Uterus (tissue), 2 donors: ENCODE data around the gene MYOT.

Experiments used
- POLR2A ChIP-seq, 2 donors: fragments of 450-650 bp; IDR thresholded peaks; one replicate each; pipeline ENCODE4 v1.6.1; 2016; ENCODE audit warnings: antibody characterized with exemption in 2 of 2, mild to moderate bottlenecking in 1 of 2, moderate library complexity in 1 of 2
- TF ChIP-seq, protein P1 (sequence below), 4 experiments: fragments of 200-600 bp in 2 of 4; fragments of 450-650 bp in 2 of 4; sonication (generic) in 2 of 4; IDR thresholded peaks; one replicate each; pipeline ENCODE4 v1.5.1; 2016 to 2019; ENCODE audit warnings: antibody characterized with exemption in 4 of 4, mild to moderate bottlenecking in 2 of 4, moderate library complexity in 1 of 4

- TF ChIP-seq, protein P1, sequence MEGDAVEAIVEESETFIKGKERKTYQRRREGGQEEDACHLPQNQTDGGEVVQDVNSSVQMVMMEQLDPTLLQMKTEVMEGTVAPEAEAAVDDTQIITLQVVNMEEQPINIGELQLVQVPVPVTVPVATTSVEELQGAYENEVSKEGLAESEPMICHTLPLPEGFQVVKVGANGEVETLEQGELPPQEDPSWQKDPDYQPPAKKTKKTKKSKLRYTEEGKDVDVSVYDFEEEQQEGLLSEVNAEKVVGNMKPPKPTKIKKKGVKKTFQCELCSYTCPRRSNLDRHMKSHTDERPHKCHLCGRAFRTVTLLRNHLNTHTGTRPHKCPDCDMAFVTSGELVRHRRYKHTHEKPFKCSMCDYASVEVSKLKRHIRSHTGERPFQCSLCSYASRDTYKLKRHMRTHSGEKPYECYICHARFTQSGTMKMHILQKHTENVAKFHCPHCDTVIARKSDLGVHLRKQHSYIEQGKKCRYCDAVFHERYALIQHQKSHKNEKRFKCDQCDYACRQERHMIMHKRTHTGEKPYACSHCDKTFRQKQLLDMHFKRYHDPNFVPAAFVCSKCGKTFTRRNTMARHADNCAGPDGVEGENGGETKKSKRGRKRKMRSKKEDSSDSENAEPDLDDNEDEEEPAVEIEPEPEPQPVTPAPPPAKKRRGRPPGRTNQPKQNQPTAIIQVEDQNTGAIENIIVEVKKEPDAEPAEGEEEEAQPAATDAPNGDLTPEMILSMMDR (IDR thresholded peaks at IDR 0.05) = no peak
- no peak for TF ChIP-seq POLR2A (IDR thresholded peaks at IDR 0.05)
Measured at GRCh38 chr5:137890845-137891244, 23.2 kb downstream of the MYOT start.
